Neural crest cell (in vitro differentiated cells): ENCODE results near the gene EMC9. TPM values are rescaled to one million over a fixed set of nuclear protein-coding genes. Genes with fewer than 3 reads are reported as not detected.

Experiments
- DNase-seq: peaks from one replicate; pipeline ENCODE4 v3.0.0; 2021; ENCODE audit warnings: low read depth, mixed read lengths, low spot score
- H3K27ac Mint-ChIP-seq: one replicate; pipeline ENCODE4 v1.8.0; 2021; ENCODE audit warnings: mild to moderate bottlenecking, mixed read lengths; ENCODE audit not compliant: unreplicated experiment
- H3K27me3 Mint-ChIP-seq: 2 replicates; pipeline ENCODE4 v1.8.0; 2021; ENCODE audit warnings: low read depth, mild to moderate bottlenecking, mixed read lengths
- H3K36me3 Mint-ChIP-seq: 2 replicates; pipeline ENCODE4 v1.8.0; 2021; ENCODE audit warnings: low read depth, mild to moderate bottlenecking, mixed read lengths
- H3K4me1 Mint-ChIP-seq: 2 replicates; pipeline ENCODE4 v1.8.0; 2021; ENCODE audit warnings: mixed read lengths
- H3K4me3 Mint-ChIP-seq: one replicate; pipeline ENCODE4 v1.8.0; 2021; ENCODE audit warnings: mild to moderate bottlenecking, mixed read lengths
- H3K9me3 Mint-ChIP-seq: 2 replicates; pipeline ENCODE4 v1.8.0; 2021; ENCODE audit warnings: mixed read lengths
- CTCF ChIP-seq: fragments of 200-600 bp; sonication (generic); conservative IDR thresholded peaks from 2 replicates; pipeline ENCODE4 v1.5.0; 2021; ENCODE audit warnings: antibody characterized with exemption, mild to moderate bottlenecking
- total RNA-seq: library from RNA; stranded (reverse); gene quantifications from 2 replicates; pipeline ENCODE4 v1.2.1, GENCODE V29; 2021

The EMC9 gene
- total RNA-seq, 1 donor from 2014 or later: 28.3 TPM

- Mint-ChIP-seq H3K36me3 (no peaks in the 10 kb centered on the region), H3K4me3 (no peak overlapping the region), H3K27me3 (no peaks in the 10 kb centered on the region), H3K9me3 (no peaks in the 10 kb centered on the region), H3K27ac (no peak overlapping the region), H3K4me1 (peaks cover 13% of the 10 kb centered on the region)
- no peak for DNase-seq
- TF ChIP-seq CTCF: no peak
Measured at GRCh38 chr14:24162093-24162492, 20.7 kb upstream of the EMC9 start.

GRCh38 chr14:24160850-24161804 is 19.7 kb upstream of the EMC9 start, which contains the start of gene IRF9:
Gene IRF9 (plus strand): TSS chr14:24161265. CDS start chr14:24162145, 880 bp downstream.
- peak; percentile 99 for DNase-seq
- Mint-ChIP-seq H3K4me3 (peak within 1 kb of the TSS; percentile 76), H3K9me3 (no peaks in the 10 kb centered on the region), H3K36me3 (peaks cover 4% of the 10 kb centered on the region), H3K27ac (peak within 1 kb of the TSS; percentile 9), H3K27me3 (no peaks in the 10 kb centered on the region), H3K4me1 (peaks cover 13% of the 10 kb centered on the region)
- TF ChIP-seq CTCF: peak; percentile 99

GRCh38 chr14:24160499-24160849 is 19.1 kb upstream of the EMC9 start:
- Mint-ChIP-seq H3K9me3 (no peaks in the 10 kb centered on the region), H3K4me1 (peaks cover 13% of the 10 kb centered on the region), H3K27ac (no peak overlapping the region), H3K36me3 (peaks cover 6% of the 10 kb centered on the region), H3K27me3 (no peaks in the 10 kb centered on the region), H3K4me3 (no peak overlapping the region)
- no peak for TF ChIP-seq CTCF
- DNase-seq: no peak

GRCh38 chr14:24159777-24160498 is 18.5 kb upstream of the EMC9 start:
- peaks cover 7% of the 10 kb centered on the region for H3K36me3 Mint-ChIP-seq
- no peak overlapping the region for H3K27ac Mint-ChIP-seq

More at GRCh38 chr14:24159777-24160498, 18.5 kb upstream of the EMC9 start:
- H3K4me3 Mint-ChIP-seq: no peak overlapping the region
- H3K9me3 Mint-ChIP-seq: no peaks in the 10 kb centered on the region
- no peaks in the 10 kb centered on the region for H3K27me3 Mint-ChIP-seq
- H3K4me1 Mint-ChIP-seq: peaks cover 13% of the 10 kb centered on the region
- TF ChIP-seq CTCF: no peak
- DNase-seq: no peak
